K562 (cell line): ENCODE measurements around the gene SNX9. TPM values are rescaled to one million over a fixed set of nuclear protein-coding genes. Genes with fewer than 3 reads are reported as not detected.

Experiments used
- SP2 ChIP-seq: IDR thresholded peaks from 2 replicates; pipeline ENCODE4 v1.6.1; 2011; ENCODE audit warnings: mild to moderate bottlenecking, low read depth, low read length, moderate library complexity; ENCODE audit not compliant: poor library complexity, severe bottlenecking; ENCODE audit errors: extremely low read depth
- YBX1 ChIP-seq: fragments of 450-650 bp; IDR thresholded peaks from 2 replicates; pipeline ENCODE4 v1.7.1; 2016; ENCODE audit warnings: mild to moderate bottlenecking
- ZNF253 ChIP-seq: fragments of 250-450 bp; sonication (Bioruptor Pico); conservative IDR thresholded peaks from 2 replicates; pipeline ENCODE4 v1.6.1; 2021; ENCODE audit warnings: mild to moderate bottlenecking
- polyA plus RNA-seq, 8 experiments: library from polyadenylated mRNA; depleted of rRNA in 4 of 8; stranded (reverse) in 5 of 8; unstranded in 3 of 8; fragments of >200 nt; fragmentation: Nextera tagmentation in 2 of 8; fragmentation: Illumina TruSeq in 1 of 8; extraction: Ambion mirVana in 2 of 8; extraction: Trizol in 1 of 8; gene quantifications; 2 replicates each; pipeline versions ENCODE4 v1.2.1 to v1.2.3, GENCODE V29; 2011 to 2014; ENCODE audit warnings: inconsistent platforms in 1 of 8, missing spikeins in 1 of 8
- total RNA-seq, 7 experiments: library from RNA; depleted of rRNA in 6 of 7; stranded (reverse); fragments of >200 nt in 6 of 7; fragmentation: Illumina TruSeq in 2 of 7; extraction: Trizol in 2 of 7; gene quantifications; 2 replicates each; pipeline versions ENCODE4 v1.2.1 to v1.2.3, GENCODE V29; 2011 to 2021; ENCODE audit warnings: low replicate concordance in 1 of 7
- TF ChIP-seq, protein P1 (sequence below): sonication (generic); formaldehyde crosslinking; IDR thresholded peaks from 2 replicates; pipeline ENCODE4 v1.8.0; 2022; ENCODE audit warnings: mild to moderate bottlenecking, missing genetic modification reagents
- TF ChIP-seq, protein P2 (sequence below): fragments of 250-450 bp; sonication (Bioruptor Pico); IDR thresholded peaks from 2 replicates; pipeline ENCODE4 v1.4.0; 2020
- TF ChIP-seq, protein P3 (sequence below), 2 experiments: IDR thresholded peaks in 1 of 2; conservative IDR thresholded peaks in 1 of 2; 2 replicates each; pipeline ENCODE4 v1.6.1; 2016; ENCODE audit warnings: low read depth in 2 of 2, mild to moderate bottlenecking in 1 of 2, missing compliant biosample characterization in 1 of 2, missing genetic modification characterization in 1 of 2, moderate library complexity in 1 of 2
- TF ChIP-seq, protein P4 (sequence below): sonication (generic); formaldehyde crosslinking; IDR thresholded peaks from 2 replicates; pipeline ENCODE4 v1.8.1; 2023; ENCODE audit warnings: mild to moderate bottlenecking, missing genetic modification reagents
- TF ChIP-seq, protein P5 (sequence below): fragments of 250-450 bp; sonication (Bioruptor Pico); IDR thresholded peaks from 2 replicates; pipeline ENCODE4 v1.6.1; 2021; ENCODE audit warnings: mild to moderate bottlenecking
- TF ChIP-seq, protein P6 (sequence below): fragments of 250-450 bp; sonication (Bioruptor Pico); IDR thresholded peaks from 2 replicates; pipeline ENCODE4 v1.8.0; 2022; ENCODE audit warnings: moderate library complexity, mild to moderate bottlenecking, inconsistent platforms

Gene SNX9
- total and polyA plus RNA-seq, 9 of the 15 experiments (the other 6 are each of a cell fraction or from before 2014, with no cell fraction given) = 6.0 to 81.7 (median 57.1) TPM

DNA sequence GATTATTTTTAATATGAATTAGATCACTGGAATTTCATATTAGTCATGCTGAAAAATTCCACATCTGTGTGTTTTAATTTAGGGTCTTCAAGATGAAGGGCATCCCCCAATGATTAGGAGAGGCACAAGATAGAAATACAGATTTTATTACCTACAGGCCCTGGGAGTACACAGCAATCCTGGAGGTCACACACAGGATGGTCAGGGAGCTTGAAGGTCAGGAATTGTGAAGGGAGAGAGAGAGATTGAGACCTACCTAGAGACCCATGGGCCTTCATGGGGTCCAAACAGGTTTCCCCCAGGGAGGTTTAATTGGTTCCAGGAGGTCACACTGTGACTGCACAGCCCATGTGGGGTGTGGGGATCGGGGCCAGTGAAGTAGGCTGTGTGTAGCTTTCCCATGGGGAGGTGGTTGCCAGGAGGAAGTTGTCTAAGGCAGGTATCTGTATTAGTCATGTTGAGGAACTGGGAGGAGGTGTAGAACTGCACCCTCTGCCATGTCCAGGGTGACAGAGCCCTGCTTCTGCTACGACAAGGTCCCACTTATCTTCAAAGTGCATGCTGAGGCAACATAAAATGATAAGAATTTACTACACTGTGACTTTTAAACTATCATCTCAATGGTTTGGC is 18.3 kb downstream of the SNX9 start (continued):
- TF ChIP-seq, protein P1, sequence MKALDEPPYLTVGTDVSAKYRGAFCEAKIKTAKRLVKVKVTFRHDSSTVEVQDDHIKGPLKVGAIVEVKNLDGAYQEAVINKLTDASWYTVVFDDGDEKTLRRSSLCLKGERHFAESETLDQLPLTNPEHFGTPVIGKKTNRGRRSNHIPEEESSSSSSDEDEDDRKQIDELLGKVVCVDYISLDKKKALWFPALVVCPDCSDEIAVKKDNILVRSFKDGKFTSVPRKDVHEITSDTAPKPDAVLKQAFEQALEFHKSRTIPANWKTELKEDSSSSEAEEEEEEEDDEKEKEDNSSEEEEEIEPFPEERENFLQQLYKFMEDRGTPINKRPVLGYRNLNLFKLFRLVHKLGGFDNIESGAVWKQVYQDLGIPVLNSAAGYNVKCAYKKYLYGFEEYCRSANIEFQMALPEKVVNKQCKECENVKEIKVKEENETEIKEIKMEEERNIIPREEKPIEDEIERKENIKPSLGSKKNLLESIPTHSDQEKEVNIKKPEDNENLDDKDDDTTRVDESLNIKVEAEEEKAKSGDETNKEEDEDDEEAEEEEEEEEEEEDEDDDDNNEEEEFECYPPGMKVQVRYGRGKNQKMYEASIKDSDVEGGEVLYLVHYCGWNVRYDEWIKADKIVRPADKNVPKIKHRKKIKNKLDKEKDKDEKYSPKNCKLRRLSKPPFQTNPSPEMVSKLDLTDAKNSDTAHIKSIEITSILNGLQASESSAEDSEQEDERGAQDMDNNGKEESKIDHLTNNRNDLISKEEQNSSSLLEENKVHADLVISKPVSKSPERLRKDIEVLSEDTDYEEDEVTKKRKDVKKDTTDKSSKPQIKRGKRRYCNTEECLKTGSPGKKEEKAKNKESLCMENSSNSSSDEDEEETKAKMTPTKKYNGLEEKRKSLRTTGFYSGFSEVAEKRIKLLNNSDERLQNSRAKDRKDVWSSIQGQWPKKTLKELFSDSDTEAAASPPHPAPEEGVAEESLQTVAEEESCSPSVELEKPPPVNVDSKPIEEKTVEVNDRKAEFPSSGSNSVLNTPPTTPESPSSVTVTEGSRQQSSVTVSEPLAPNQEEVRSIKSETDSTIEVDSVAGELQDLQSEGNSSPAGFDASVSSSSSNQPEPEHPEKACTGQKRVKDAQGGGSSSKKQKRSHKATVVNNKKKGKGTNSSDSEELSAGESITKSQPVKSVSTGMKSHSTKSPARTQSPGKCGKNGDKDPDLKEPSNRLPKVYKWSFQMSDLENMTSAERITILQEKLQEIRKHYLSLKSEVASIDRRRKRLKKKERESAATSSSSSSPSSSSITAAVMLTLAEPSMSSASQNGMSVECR (CRISPR knock-in tag) = no peak
- TF ChIP-seq, protein P2, sequence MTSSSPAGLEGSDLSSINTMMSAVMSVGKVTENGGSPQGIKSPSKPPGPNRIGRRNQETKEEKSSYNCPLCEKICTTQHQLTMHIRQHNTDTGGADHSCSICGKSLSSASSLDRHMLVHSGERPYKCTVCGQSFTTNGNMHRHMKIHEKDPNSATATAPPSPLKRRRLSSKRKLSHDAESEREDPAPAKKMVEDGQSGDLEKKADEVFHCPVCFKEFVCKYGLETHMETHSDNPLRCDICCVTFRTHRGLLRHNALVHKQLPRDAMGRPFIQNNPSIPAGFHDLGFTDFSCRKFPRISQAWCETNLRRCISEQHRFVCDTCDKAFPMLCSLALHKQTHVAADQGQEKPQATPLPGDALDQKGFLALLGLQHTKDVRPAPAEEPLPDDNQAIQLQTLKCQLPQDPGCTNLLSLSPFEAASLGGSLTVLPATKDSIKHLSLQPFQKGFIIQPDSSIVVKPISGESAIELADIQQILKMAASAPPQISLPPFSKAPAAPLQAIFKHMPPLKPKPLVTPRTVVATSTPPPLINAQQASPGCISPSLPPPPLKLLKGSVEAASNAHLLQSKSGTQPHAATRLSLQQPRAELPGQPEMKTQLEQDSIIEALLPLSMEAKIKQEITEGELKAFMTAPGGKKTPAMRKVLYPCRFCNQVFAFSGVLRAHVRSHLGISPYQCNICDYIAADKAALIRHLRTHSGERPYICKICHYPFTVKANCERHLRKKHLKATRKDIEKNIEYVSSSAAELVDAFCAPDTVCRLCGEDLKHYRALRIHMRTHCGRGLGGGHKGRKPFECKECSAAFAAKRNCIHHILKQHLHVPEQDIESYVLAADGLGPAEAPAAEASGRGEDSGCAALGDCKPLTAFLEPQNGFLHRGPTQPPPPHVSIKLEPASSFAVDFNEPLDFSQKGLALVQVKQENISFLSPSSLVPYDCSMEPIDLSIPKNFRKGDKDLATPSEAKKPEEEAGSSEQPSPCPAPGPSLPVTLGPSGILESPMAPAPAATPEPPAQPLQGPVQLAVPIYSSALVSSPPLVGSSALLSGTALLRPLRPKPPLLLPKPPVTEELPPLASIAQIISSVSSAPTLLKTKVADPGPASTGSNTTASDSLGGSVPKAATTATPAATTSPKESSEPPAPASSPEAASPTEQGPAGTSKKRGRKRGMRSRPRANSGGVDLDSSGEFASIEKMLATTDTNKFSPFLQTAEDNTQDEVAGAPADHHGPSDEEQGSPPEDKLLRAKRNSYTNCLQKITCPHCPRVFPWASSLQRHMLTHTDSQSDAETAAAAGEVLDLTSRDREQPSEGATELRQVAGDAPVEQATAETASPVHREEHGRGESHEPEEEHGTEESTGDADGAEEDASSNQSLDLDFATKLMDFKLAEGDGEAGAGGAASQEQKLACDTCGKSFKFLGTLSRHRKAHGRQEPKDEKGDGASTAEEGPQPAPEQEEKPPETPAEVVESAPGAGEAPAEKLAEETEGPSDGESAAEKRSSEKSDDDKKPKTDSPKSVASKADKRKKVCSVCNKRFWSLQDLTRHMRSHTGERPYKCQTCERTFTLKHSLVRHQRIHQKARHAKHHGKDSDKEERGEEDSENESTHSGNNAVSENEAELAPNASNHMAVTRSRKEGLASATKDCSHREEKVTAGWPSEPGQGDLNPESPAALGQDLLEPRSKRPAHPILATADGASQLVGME (CRISPR knock-in tag) = no peak
- TF ChIP-seq SP2 (no peak), YBX1 (no peak), ZNF253 (CRISPR knock-in tag) (no peak)
- TF ChIP-seq, protein P3, sequence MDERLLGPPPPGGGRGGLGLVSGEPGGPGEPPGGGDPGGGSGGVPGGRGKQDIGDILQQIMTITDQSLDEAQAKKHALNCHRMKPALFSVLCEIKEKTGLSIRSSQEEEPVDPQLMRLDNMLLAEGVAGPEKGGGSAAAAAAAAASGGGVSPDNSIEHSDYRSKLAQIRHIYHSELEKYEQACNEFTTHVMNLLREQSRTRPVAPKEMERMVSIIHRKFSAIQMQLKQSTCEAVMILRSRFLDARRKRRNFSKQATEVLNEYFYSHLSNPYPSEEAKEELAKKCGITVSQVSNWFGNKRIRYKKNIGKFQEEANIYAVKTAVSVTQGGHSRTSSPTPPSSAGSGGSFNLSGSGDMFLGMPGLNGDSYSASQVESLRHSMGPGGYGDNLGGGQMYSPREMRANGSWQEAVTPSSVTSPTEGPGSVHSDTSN (CRISPR knock-in tag; IDR thresholded peaks at IDR 0.05; ENCODE audit: low read depth) = no peak
- TF ChIP-seq, protein P3 (tag; conservative IDR thresholded peaks at IDR 0.05; ENCODE audit: low read depth) = no peak
- TF ChIP-seq, protein P4, sequence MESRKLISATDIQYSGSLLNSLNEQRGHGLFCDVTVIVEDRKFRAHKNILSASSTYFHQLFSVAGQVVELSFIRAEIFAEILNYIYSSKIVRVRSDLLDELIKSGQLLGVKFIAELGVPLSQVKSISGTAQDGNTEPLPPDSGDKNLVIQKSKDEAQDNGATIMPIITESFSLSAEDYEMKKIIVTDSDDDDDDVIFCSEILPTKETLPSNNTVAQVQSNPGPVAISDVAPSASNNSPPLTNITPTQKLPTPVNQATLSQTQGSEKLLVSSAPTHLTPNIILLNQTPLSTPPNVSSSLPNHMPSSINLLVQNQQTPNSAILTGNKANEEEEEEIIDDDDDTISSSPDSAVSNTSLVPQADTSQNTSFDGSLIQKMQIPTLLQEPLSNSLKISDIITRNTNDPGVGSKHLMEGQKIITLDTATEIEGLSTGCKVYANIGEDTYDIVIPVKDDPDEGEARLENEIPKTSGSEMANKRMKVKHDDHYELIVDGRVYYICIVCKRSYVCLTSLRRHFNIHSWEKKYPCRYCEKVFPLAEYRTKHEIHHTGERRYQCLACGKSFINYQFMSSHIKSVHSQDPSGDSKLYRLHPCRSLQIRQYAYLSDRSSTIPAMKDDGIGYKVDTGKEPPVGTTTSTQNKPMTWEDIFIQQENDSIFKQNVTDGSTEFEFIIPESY = no peak
- TF ChIP-seq, protein P5, sequence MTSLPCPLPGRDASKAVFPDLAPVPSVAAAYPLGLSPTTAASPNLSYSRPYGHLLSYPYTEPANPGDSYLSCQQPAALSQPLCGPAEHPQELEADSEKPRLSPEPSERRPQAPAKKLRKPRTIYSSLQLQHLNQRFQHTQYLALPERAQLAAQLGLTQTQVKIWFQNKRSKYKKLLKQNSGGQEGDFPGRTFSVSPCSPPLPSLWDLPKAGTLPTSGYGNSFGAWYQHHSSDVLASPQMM = no peak
- TF ChIP-seq, protein P6, sequence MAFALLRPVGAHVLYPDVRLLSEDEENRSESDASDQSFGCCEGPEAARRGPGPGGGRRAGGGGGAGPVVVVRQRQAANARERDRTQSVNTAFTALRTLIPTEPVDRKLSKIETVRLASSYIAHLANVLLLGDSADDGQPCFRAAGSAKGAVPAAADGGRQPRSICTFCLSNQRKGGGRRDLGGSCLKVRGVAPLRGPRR (CRISPR knock-in tag) = no peak
